GM03348 (cell line): ENCODE measurements around the gene GOLGA2.
"Not testable (repeated sequence)": the region's sequence is repeated elsewhere in the genome, so short reads cannot be mapped to it uniquely, and the experiment has no call there.

ENCODE experiments used
- DNase-seq: peaks from one replicate; pipeline ENCODE4 v3.0.0; 2012; ENCODE audit warnings: low spot score

The GOLGA2 gene

DNA sequence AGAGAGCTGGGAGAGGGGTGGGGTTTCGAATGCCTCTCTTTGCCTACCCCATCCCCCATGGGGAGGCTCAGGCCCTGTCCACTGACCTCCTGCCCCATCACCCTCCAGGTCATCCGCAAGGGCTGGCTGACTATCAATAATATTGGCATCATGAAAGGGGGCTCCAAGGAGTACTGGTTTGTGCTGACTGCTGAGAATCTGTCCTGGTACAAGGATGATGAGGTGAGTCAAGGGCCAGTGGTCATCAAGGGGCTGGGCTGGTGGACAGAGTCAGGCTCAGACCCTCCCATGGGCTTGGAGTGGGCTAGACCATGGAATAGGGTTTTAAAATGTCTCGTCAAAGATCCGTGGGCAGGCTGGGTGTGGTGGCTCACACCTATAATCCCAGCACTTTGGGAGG is 33.7 kb downstream of the GOLGA2 start:
- no peak for DNase-seq

DNA sequence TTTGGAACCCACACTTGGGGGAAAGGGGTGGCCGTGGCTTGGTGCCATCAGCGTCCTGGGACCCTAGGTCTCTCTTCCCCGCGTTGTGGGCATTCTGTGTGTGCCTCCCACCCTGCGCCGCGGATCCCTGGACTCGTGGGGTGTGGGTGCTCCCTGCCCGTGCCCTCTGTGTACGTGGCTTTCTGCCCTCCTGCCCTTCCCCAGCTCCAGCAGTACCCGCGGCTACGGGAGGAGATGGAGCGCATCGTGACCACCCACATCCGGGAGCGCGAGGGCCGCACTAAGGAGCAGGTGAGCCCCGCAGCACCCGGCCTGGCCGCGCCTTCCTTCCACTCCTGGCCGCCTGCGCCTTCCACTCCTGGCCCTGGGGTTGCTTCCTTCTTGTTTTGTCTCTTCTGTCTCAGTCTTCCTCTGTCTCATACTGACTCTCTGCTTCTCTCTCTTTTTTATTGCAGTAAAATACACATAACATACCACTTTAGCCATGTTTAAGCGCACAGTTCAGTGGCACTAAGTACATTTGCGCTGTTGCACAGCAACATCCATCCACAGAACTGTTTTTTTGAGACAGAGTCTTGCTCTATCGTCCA is 41.9 kb downstream of the GOLGA2 start:
- DNase-seq = no peak

DNA sequence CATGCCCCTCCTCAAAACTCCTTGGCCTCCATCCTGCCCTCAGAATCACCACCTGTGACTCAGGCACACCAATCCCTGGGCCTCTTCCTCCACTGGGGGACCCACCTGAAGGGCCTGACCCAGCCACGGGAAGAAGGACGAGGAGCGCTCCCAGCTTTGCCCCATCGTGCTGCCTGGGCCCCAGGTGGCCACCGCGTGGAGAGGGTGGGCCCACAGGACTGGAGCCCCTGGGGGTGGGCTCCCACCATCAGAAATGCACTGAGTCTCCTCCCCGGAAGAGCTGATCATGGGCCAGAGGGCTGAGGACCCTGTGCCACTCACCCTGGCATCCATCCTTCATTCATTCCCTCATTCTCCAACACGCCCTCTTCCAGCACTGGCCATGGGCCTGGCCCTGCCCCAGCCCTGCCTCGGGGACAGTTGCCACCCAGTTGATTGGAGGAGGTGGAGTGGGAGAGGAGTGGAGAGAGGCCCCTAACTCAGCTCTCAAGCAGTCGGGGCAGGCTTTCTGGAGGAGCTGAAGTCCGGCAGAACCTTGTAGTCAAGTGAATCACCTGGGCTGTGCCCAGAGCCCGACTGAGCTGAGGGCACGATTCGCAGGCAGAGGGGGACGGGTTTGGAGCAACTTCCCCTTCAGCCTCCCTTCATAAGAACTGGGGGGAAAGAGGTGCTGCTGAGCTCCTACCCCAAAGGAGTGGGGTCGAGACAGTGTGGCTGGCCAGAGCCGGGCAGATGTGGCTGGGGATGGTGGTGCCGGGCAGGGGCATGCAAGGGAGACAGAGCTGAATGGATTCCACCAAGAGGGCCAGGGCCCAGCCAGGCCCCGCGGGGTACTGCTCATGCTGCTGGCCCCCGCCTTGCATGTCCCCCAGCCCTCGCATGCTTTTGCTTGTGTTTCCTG is 43.0 kb downstream of the GOLGA2 start:
- no peak for DNase-seq

- no peak for DNase-seq
These were observed 43.9 kb downstream of the GOLGA2 start for GRCh38 chr9:128231638-128232527.

GRCh38 chr9:128230897-128231296 is 44.9 kb downstream of the GOLGA2 start:
- DNase-seq = not testable (repeated sequence)

DNA sequence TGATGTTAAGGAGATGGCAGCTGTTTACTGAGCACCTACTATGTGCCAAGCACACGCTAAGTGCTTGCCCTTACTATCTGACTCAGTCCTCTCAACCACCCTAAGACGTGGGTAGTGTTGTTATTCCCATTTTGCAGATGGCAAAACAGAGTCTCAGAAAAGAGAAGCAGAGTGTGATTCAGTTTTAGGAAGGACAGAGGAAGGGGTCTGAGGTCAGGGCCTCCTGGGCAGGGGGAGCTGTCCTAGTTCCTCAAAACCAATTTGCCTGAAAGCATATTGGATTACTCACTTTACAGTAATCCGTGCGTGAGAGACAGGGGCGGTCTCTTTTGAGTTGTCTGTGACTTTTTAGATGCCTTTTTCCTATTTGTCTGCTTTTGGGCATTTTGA is 49.4 kb downstream of the GOLGA2 start:
- no peak for DNase-seq

DNA sequence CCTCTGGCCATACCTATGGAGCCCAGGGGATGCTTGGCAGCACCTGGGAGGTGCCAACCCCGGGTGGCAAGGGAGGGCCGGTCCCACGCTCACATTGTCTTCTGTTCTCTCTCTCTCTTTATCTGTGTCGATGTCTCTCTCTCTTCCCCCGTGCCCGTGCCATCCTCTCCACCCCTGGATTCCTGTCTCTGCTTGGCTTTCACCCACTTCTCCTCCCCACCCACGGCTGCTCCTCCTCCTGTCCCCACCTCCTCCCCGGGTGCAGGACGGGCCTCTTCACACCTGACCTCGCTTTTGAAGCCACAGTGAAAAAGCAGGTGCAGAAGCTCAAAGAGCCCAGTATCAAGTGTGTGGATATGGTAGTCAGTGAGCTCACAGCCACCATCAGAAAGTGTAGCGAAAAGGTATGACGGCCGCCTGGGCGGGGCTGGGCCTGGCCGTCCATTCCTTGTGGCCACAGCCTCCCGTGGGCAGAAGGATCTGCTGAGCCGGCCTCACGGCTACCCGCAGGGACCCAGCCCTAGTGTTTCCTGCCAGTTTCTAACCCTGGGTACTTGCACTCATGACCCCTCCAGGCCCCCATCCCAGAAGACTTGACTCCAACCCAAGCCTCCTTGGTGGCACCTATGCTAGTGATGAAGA is 49.9 kb downstream of the GOLGA2 start:
- no peak for DNase-seq

- DNase-seq = no peak
These were observed 50.9 kb downstream of the GOLGA2 start for GRCh38 chr9:128224877-128225276.

- DNase-seq = no peak
These were observed 52.7 kb downstream of the GOLGA2 start for GRCh38 chr9:128222880-128223670.

GRCh38 chr9:128222026-128222425 is 53.8 kb downstream of the GOLGA2 start:
- no peak for DNase-seq

DNA sequence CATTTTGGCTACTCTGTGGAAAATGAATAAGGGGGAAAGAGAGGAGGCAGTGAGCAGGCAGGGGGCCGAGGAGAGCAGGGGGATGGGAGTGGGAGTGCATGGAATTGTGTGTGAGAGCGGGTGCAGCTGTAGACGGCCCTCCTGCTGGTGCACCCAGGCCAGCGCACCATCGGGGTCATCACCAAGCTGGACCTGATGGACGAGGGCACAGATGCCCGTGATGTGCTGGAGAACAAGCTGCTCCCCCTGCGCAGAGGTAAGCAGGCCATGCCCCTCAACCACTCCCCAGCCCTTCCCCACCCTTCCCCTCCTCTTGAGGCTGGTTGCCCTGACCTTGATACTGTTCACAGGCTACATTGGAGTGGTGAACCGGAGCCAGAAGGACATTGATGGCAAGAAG is 56.0 kb downstream of the GOLGA2 start:
- DNase-seq = no peak

DNA sequence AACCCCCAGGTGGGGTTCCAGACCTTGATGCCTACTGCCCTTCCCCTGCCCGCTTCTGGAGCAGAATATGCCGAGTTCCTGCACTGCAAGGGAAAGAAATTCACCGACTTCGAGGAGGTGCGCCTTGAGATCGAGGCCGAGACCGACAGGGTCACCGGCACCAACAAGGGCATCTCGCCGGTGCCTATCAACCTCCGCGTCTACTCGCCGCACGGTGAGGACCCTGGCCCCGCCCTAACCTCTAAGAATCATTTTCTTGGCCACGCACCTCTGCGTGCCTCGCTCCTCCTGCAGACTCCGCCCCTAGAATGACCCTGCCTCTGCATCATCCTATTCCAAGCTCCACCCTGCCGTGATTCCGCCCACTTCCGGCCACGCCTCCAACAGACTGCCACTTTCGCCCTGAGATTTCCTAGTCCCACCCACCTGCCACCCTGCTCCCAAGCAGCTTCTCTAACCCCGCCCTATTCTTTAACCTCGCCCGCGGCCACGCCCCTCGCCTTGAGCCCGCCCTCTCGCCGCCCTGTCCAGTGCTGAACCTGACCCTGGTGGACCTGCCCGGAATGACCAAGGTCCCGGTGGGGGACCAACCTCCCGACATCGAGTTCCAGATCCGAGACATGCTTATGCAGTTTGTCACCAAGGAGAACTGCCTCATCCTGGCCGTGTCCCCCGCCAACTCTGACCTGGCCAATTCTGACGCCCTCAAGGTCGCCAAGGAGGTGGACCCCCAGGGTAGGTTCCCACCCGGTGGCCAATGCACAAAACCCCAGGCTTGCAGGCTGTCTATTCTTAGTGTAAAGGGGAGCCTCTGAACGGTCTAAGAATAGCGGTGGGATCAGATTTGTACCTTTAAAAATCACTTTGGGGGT is 57.1 kb downstream of the GOLGA2 start:
- DNase-seq = peak; percentile 66

- no peak for DNase-seq
These were observed 57.7 kb downstream of the GOLGA2 start for GRCh38 chr9:128218172-128218517.

DNA sequence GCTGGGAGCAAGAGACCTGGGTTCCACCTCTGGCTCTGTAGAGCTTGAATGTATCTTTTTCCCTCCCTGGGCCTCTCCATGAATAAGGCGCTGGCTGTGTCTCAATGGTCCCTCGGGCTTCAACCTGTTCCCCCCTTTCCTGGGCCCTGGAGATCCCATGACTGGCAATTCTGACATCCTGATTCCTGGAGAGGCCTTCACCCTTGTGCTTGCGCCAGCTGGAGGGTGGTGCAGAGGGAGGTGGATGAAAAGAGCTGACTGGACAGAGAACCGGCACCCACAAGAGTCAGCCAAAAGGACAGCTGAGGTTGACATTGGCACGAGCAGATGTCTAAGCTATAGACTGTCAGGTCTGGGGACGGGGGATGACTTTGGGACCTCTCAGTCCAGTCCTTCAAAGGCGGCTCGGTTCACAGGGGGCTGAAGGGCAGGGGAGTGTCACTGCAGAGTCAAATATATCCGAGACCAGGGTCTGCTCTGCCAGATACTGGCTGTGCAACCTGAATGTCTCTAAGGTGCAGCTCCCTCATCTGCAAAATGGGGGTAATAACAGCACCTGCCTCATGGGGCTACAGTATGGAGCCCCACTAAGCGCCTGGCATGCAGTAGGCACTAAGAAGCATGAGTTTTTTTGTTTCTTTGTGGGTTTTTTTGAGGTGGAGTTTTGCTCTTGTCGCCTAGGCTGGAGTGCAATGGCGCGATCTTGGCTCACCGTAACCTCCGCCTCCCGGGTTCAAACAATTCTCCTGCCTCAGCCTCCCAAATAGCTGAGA is 58.8 kb downstream of the GOLGA2 start:
- DNase-seq = peak; percentile 40

GRCh38 chr9:128215491-128216409 is 60.1 kb downstream of the GOLGA2 start:
- peak; percentile 68 for DNase-seq

GRCh38 chr9:128214571-128215490 is 61.0 kb downstream of the GOLGA2 start:
- peak; percentile 48 for DNase-seq

- no peak for DNase-seq
These were observed 61.9 kb downstream of the GOLGA2 start for GRCh38 chr9:128213746-128214497.
